ENCODE results near the gene SPATA18. TPM values are rescaled to one million over a fixed set of nuclear protein-coding genes. Genes with fewer than 3 reads are reported as not detected.

SPATA18 gene
- polyA plus RNA-seq (ENCODE audit: low read depth in 6 of 6) = 1 to 10 TPM in 3 of 6 donors, under 1 TPM in 2, not detected in 1; 0.11 to 2.2 (median 1.6) TPM

- Mint-ChIP-seq H3K4me3 (peak within 1 kb of the TSS; percentile 71 to 92 (median 88)), H3K27me3 (peaks cover 37 to 62% (median 53%) of the 10 kb centered on the region in 3 donors), H3K27ac (peak within 1 kb of the TSS in 4 of 6 donors; percentile 34 to 93 (median 71)), H3K4me1 (peaks cover 15 to 27% (median 23%) of the 10 kb centered on the region in 3 donors), H3K36me3 (peaks cover 0 to 8% of the 10 kb centered on the region in 2 donors), H3K9me3 (peaks cover 0 to 6% (median 3%) of the 10 kb centered on the region in 7 donors)
- ATAC-seq (ENCODE audit: low read depth in 2 of 2) (peak; percentile 86 to 89), DNase-seq (peak; percentile 38)
Measured at GRCh38 chr4:52051213-52051614, at the start of gene SPATA18. Gene SPATA18 (plus strand): TSS chr4:52051304. CDS start chr4:52051705, 401 bp downstream.

- ATAC-seq (ENCODE audit: low read depth in 2 of 2) (no peak), DNase-seq (no peak)
- Mint-ChIP-seq H3K4me3 (no peak overlapping the region), H3K27ac (no peak overlapping the region), H3K9me3 (no peaks in the 10 kb centered on the region), H3K27me3 (peaks cover 0 to 4% (median 3%) of the 10 kb centered on the region in 3 donors), H3K4me1 (no peaks in the 10 kb centered on the region), H3K36me3 (no peaks in the 10 kb centered on the region)
Measured at GRCh38 chr4:52001616-52002015, 49.5 kb upstream of the SPATA18 start.

DNA sequence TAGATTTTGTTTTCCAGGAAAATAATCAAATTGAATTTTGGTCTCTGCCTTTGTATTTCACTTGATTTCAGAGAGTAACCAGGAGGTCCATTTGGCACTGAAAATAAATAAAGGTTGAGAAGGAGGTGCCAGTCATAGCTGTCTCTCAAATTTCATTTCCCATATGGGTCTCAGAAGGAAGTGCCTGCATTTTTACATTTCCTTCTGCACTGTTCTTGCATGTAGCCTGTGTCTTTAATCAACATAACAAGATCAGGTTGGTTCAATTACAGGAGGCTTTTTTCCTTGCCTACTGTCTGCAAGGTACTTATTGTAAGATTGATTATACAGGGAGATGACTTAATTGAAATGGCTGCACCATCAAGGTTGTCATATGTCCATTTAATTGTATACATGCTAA, 46.7 kb upstream of the SPATA18 start:
- H3K36me3 Mint-ChIP-seq = no peaks in the 10 kb centered on the region
- H3K27me3 Mint-ChIP-seq = no peaks in the 10 kb centered on the region
- H3K4me3 Mint-ChIP-seq = no peak overlapping the region
- DNase-seq = no peak
- H3K27ac Mint-ChIP-seq = no peak overlapping the region
- no peak for ATAC-seq (ENCODE audit: low read depth in 2 of 2)
- H3K9me3 Mint-ChIP-seq = peaks cover 0 to 2% (median 0%) of the 10 kb centered on the region in 7 donors
- H3K4me1 Mint-ChIP-seq = no peaks in the 10 kb centered on the region

- Mint-ChIP-seq H3K27me3 (no peaks in the 10 kb centered on the region), H3K36me3 (no peaks in the 10 kb centered on the region), H3K4me3 (no peak overlapping the region), H3K9me3 (peaks cover 0 to 2% (median 0%) of the 10 kb centered on the region in 7 donors), H3K27ac (no peak overlapping the region), H3K4me1 (no peaks in the 10 kb centered on the region)
- no peak for DNase-seq
- ATAC-seq (ENCODE audit: low read depth in 2 of 2) = no peak
Measured at GRCh38 chr4:52005604-52006273, 45.4 kb upstream of the SPATA18 start.

DNA sequence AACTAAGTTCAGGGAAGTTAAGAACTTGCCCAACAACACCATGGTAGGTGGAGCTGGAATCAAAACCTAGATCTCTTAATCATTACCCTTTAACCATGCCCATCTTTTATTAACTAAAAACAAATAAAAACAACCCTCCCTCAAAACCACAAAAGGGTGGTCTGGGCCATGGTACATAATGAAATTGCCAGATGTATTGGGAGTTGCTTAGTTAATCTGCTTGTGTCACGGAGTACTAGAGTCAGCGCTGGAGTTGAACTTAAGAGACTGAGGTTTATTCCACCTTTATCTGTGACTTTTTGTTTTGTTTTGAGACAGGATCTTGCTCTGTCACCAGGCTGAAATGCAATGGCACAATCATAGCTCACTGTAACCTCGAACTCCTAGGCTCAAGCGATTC, 44.2 kb upstream of the SPATA18 start:
- Mint-ChIP-seq H3K9me3 (peaks cover 0 to 2% (median 0%) of the 10 kb centered on the region in 7 donors), H3K4me3 (no peak overlapping the region), H3K27ac (no peak overlapping the region), H3K36me3 (no peaks in the 10 kb centered on the region), H3K4me1 (no peaks in the 10 kb centered on the region), H3K27me3 (no peaks in the 10 kb centered on the region)
- DNase-seq (no peak), ATAC-seq (ENCODE audit: low read depth in 2 of 2) (no peak)

DNA sequence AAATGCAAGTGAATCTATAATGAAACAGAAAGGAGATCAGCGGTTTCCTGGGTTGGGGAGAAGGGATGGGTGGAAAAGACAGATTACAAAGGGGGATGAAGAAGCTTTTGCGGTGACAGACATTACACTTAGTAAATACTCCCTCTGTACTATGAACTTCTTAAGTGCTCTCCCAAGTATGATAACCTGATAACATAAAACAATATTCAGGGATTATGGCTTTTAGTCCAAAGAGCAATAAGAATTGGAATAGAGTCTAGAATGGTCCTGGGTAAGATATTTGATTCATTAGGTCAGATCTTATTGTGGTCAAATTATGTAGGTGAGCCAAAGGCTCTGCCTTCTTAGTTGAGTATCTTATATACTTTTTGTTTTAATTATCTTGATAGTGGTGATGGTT, 40.1 kb upstream of the SPATA18 start:
- ATAC-seq (ENCODE audit: low read depth in 2 of 2) (no peak), DNase-seq (no peak)
- Mint-ChIP-seq H3K27me3 (no peaks in the 10 kb centered on the region), H3K9me3 (peaks cover 0 to 2% (median 0%) of the 10 kb centered on the region in 7 donors), H3K36me3 (no peaks in the 10 kb centered on the region), H3K4me1 (peaks cover 0 to 7% (median 0%) of the 10 kb centered on the region in 3 donors), H3K4me3 (no peak overlapping the region), H3K27ac (no peak overlapping the region)

DNA sequence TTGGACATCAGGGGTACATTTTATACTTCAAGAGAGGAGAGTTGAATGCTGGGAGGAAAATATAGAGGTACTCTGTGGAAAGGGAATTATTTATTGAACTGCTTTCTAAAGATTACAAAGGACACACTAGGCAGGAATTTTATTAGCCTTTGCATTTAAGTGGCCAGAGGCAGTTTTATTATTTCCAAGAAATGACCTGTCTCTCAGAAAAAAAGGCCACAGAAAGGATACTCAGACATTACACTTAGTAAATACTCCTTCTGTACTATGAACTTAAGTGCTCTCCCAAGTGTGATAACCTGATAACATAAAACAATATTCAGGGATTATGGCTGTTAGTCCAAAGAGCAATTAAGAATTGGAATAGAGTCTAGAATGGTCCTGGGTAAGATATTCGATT, 38.5 kb upstream of the SPATA18 start:
- Mint-ChIP-seq H3K36me3 (no peaks in the 10 kb centered on the region), H3K27ac (peak overlapping the region in 1 of 6 donors; percentile 28), H3K4me1 (peaks cover 0 to 7% (median 0%) of the 10 kb centered on the region in 3 donors), H3K9me3 (peaks cover 0 to 2% (median 0%) of the 10 kb centered on the region in 7 donors), H3K4me3 (no peak overlapping the region), H3K27me3 (no peaks in the 10 kb centered on the region)
- DNase-seq (no peak), ATAC-seq (ENCODE audit: low read depth in 2 of 2) (no peak)

- H3K4me1 Mint-ChIP-seq = peaks cover 0 to 7% (median 0%) of the 10 kb centered on the region in 3 donors
- no peak for DNase-seq
- no peak for ATAC-seq (ENCODE audit: low read depth in 2 of 2)
- peak overlapping the region in 1 of 6 donors; percentile 66 for H3K27ac Mint-ChIP-seq
- H3K27me3 Mint-ChIP-seq = no peaks in the 10 kb centered on the region
- no peaks in the 10 kb centered on the region for H3K9me3 Mint-ChIP-seq
- no peaks in the 10 kb centered on the region for H3K36me3 Mint-ChIP-seq
- H3K4me3 Mint-ChIP-seq = no peak overlapping the region
Measured at GRCh38 chr4:52014903-52015302, 36.2 kb upstream of the SPATA18 start.

GRCh38 chr4:52015366-52015765, 35.7 kb upstream of the SPATA18 start:
- no peak overlapping the region for H3K27ac Mint-ChIP-seq
- no peaks in the 10 kb centered on the region for H3K9me3 Mint-ChIP-seq
- no peaks in the 10 kb centered on the region for H3K36me3 Mint-ChIP-seq
- DNase-seq = no peak
- H3K4me1 Mint-ChIP-seq = peaks cover 0 to 7% (median 0%) of the 10 kb centered on the region in 3 donors
- no peak for ATAC-seq (ENCODE audit: low read depth in 2 of 2)
- H3K4me3 Mint-ChIP-seq = no peak overlapping the region
- H3K27me3 Mint-ChIP-seq = no peaks in the 10 kb centered on the region

- no peak for DNase-seq
- H3K9me3 Mint-ChIP-seq = no peaks in the 10 kb centered on the region
- peaks cover 0 to 7% (median 0%) of the 10 kb centered on the region in 3 donors for H3K4me1 Mint-ChIP-seq
- no peaks in the 10 kb centered on the region for H3K36me3 Mint-ChIP-seq
- H3K27me3 Mint-ChIP-seq = no peaks in the 10 kb centered on the region
- no peak for ATAC-seq (ENCODE audit: low read depth in 2 of 2)
- no peak overlapping the region for H3K27ac Mint-ChIP-seq
- H3K4me3 Mint-ChIP-seq = no peak overlapping the region
Measured at GRCh38 chr4:52016981-52017380, 34.1 kb upstream of the SPATA18 start.

DNA sequence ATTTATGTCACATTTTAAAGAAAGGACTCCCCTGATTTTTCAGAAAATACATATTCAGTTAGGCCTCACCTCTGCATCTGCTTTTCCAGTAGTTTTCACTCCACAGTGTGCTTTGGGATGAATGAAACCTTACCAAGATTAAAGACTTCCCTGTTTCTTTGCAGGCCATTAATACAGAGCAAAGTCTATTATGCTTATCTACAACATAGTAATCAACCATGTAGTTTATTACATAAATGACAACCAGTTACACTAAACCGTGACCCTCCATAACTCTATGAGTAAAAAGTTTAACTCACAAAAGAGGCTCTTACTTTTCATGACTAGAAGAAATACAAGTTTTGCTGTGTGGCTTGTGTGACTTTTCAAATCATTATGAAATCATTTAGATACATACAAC, 33.3 kb upstream of the SPATA18 start:
- Mint-ChIP-seq H3K4me1 (peaks cover 0 to 7% (median 0%) of the 10 kb centered on the region in 3 donors), H3K9me3 (no peaks in the 10 kb centered on the region), H3K4me3 (no peak overlapping the region), H3K36me3 (no peaks in the 10 kb centered on the region), H3K27me3 (no peaks in the 10 kb centered on the region), H3K27ac (no peak overlapping the region)
- ATAC-seq (ENCODE audit: low read depth in 2 of 2) (no peak), DNase-seq (no peak)

DNA sequence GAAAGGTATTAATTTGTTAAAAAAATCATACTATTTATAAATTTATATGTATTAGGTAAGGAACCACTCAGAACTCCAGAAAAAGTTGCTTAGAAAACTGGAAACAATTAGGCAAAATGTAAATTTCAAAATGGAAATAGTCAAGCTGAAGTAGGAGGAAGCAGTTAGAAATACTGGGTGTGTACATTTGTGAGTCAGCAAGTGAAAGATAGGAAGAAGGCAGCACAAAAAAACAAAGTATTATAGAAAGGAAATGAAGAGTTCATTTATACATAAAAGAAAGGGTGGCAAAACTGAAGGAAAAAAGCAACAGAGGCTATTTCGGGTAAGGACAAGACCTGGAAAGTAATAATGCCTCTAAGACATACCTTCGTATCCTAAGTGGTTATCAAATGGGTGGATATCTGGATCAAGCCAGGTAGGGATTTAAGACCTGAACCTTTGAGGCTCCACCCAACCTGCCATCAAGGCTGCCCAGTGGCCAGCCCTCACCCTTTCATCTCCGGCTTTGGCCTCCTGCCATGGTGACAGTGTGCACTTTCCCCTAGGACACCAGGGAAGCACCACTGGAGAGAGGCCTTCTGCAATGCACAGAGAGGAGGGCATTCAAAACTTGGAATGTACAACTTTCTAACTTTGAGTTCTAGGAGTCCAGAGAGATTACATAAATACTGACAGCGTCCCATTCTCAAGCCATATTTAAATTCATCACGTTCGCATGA, 31.0 kb upstream of the SPATA18 start, which contains the start of gene LRRC66:
TSS of gene LRRC66 (minus strand) at position 428 of the 722 bp plus-strand sequence. CDS start 2,750 bp downstream, outside the sequence.
- H3K4me3 Mint-ChIP-seq = no peak within 1 kb of the TSS
- DNase-seq (no peak), ATAC-seq (ENCODE audit: low read depth in 2 of 2) (no peak)
- no peak within 1 kb of the TSS for H3K27ac Mint-ChIP-seq
- H3K36me3 Mint-ChIP-seq = no peaks in the 10 kb centered on the region
- H3K27me3 Mint-ChIP-seq = no peaks in the 10 kb centered on the region
- H3K9me3 Mint-ChIP-seq = no peaks in the 10 kb centered on the region
- peaks cover 0 to 1% (median 0%) of the 10 kb centered on the region in 3 donors for H3K4me1 Mint-ChIP-seq

DNA sequence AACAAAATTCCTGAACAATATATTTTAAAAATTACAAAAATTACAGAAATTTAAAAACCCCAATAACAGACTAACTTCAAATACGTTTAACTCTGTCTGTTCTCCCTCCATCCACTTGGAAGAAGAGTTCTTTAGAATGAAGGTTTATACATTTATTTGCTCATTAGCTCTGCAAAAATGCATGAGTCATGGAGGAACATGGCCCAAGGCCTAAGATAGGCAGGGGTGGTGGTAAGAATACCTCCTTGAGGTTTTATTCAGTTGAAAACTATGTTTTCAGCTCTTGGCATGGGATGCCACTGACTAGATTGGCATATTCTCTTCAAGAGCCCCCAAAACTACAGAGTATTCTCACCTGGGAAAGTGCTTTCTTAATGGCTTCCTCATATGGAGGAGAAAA, 22.1 kb upstream of the SPATA18 start:
- H3K27ac Mint-ChIP-seq = no peak overlapping the region
- peaks cover 0 to 9% of the 10 kb centered on the region in 2 donors for H3K36me3 Mint-ChIP-seq
- no peaks in the 10 kb centered on the region for H3K27me3 Mint-ChIP-seq
- no peak overlapping the region for H3K4me3 Mint-ChIP-seq
- H3K4me1 Mint-ChIP-seq = no peaks in the 10 kb centered on the region
- no peak for ATAC-seq (ENCODE audit: low read depth in 2 of 2)
- no peaks in the 10 kb centered on the region for H3K9me3 Mint-ChIP-seq
- no peak for DNase-seq

GRCh38 chr4:52032005-52032404, 19.1 kb upstream of the SPATA18 start:
- Mint-ChIP-seq H3K27ac (no peak overlapping the region), H3K36me3 (peaks cover 0 to 9% of the 10 kb centered on the region in 2 donors), H3K4me1 (peaks cover 7 to 11% (median 9%) of the 10 kb centered on the region in 3 donors), H3K27me3 (peaks cover 0 to 6% (median 0%) of the 10 kb centered on the region in 3 donors), H3K4me3 (no peak overlapping the region), H3K9me3 (no peaks in the 10 kb centered on the region)
- DNase-seq (no peak), ATAC-seq (ENCODE audit: low read depth in 2 of 2) (no peak)

Measured in naive B cell (primary cell).